Adrenal gland (tissue), 12 donors: Measurements from ENCODE around the gene IL1RAPL2. TPM values are rescaled to one million over a fixed set of nuclear protein-coding genes. Genes with fewer than 3 reads are reported as not detected.

Experiments
- DNase-seq, 7 donors: peaks; one replicate each; pipeline ENCODE4 v3.0.0-alpha.2; 2019 to 2020
- H3K27ac ChIP-seq, 5 donors: fragments of 200-600 bp; sonication (generic) in 4 of 5; 1 replicate in 3 of 5; 2 replicates in 2 of 5; pipeline versions ENCODE4 v1.5.1 to v1.8.0; 2016 to 2020; ENCODE audit warnings: mild to moderate bottlenecking in 1 of 5
- H3K27me3 ChIP-seq: fragments of 200-600 bp; 2 replicates; pipeline ENCODE4 v1.8.0; 2021
- H3K36me3 ChIP-seq, 2 donors: fragments of 200-600 bp; replicated peaks in 1 of 2; 1 replicate in 1 of 2; 2 replicates in 1 of 2; pipeline versions ENCODE4 v1.5.1 to v1.8.0; 2018 to 2022
- H3K4me1 ChIP-seq, 2 donors: fragments of 200-600 bp; replicated peaks in 1 of 2; 1 replicate in 1 of 2; 2 replicates in 1 of 2; pipeline versions ENCODE4 v1.5.1 to v1.8.0; 2018 to 2021
- H3K4me3 ChIP-seq, 4 donors: fragments of 200-600 bp; sonication (generic) in 3 of 4; one replicate each; pipeline ENCODE4 v1.5.1; 2016 to 2018
- H3K9me3 ChIP-seq, 3 donors: fragments of 200-600 bp; sonication (generic) in 1 of 3; replicated peaks in 1 of 3; 1 replicate in 2 of 3; 2 replicates in 1 of 3; pipeline versions ENCODE4 v1.5.1 to v1.8.0; 2016 to 2021
- POLR2A ChIP-seq, 2 donors: fragments of 450-650 bp; IDR thresholded peaks; one replicate each; pipeline ENCODE4 v1.6.1; 2017; ENCODE audit warnings: antibody characterized with exemption in 2 of 2, mild to moderate bottlenecking in 2 of 2, moderate library complexity in 1 of 2
- WGBS, 4 donors: extraction: QIAGEN DNeasy Blood & Tissue Kit in 2 of 4; methylation state at CpG; one replicate each; pipeline versions ENCODE4 v1.1.5 to v1.1.7; 2013 to 2017; 5-methylcytosine and 5-hydroxymethylcytosine counted together
- intact Hi-C, 2 donors: fragments of 100-400 bp; cut with DNase I; formaldehyde crosslinking; loops; one replicate each; pipeline versions ENCODE4 v1.14.1 to v1.15.0; 2022 to 2023
- polyA plus RNA-seq, 3 donors: library from polyadenylated mRNA; stranded (reverse); fragments of 200-250 nt in 2 of 3; fragments of 350-450 nt in 1 of 3; fragmentation: Illumina TruSeq in 1 of 3; extraction: RNeasy Lipid Tissue Mini Kit (QIAGEN cat#74804) in 1 of 3; gene quantifications; one replicate each; pipeline ENCODE4 v1.2.3, GENCODE V29; 2013 to 2014
- total RNA-seq, 9 donors: library from RNA; depleted of rRNA in 4 of 9; stranded (reverse); fragments of >200 nt in 4 of 9; fragments of 120-200 nt in 1 of 9; fragmentation: NEBNext Ultra II Directional in 1 of 9; extraction: Animal tissue kit (Norgen Biotek cat#: 25700) in 1 of 9; gene quantifications; one replicate each; pipeline versions ENCODE4 v1.1.0 to v1.2.4, GENCODE V29; 2013 to 2023
- TF ChIP-seq, protein P1 (sequence below), 6 experiments: fragments of 450-650 bp in 4 of 6; fragments of 200-600 bp in 2 of 6; sonication (generic) in 1 of 6; IDR thresholded peaks; 1 replicate in 5 of 6; 2 replicates in 1 of 6; pipeline versions ENCODE4 v1.5.1 to v1.8.0; 2016 to 2021; ENCODE audit warnings: antibody characterized with exemption in 6 of 6, mild to moderate bottlenecking in 2 of 6, moderate library complexity in 1 of 6
- donor health status: healthy with polysubstance abuse.
- donor health status: Bipolar disorder and iron deficiency.
- donor health status: DM: yes; HTN: yes; CAD: no.
- donor health status: DM: no; HTN: no; CAD: no.
- donor health status: DM: no; HTN: no; CAD: no.
- donor health status: DM: yes; HTN: yes; CAD: no.

IL1RAPL2 gene
- total and polyA plus RNA-seq, 12 donors, result 0.27 to 8.4 (median 0.64) TPM; not detected in 5

GRCh38 chrX:105267167-105267566, 701.2 kb downstream of the IL1RAPL2 start:
- intact Hi-C loops, result no loop called here
- H3K9me3 ChIP-seq, result no peaks in the 10 kb centered on the region
- no peaks in the 10 kb centered on the region for H3K36me3 ChIP-seq
- H3K27ac ChIP-seq, result no peak overlapping the region
- no peak overlapping the region for H3K4me3 ChIP-seq
- H3K4me1 ChIP-seq, result no peaks in the 10 kb centered on the region
- TF ChIP-seq, protein P1, sequence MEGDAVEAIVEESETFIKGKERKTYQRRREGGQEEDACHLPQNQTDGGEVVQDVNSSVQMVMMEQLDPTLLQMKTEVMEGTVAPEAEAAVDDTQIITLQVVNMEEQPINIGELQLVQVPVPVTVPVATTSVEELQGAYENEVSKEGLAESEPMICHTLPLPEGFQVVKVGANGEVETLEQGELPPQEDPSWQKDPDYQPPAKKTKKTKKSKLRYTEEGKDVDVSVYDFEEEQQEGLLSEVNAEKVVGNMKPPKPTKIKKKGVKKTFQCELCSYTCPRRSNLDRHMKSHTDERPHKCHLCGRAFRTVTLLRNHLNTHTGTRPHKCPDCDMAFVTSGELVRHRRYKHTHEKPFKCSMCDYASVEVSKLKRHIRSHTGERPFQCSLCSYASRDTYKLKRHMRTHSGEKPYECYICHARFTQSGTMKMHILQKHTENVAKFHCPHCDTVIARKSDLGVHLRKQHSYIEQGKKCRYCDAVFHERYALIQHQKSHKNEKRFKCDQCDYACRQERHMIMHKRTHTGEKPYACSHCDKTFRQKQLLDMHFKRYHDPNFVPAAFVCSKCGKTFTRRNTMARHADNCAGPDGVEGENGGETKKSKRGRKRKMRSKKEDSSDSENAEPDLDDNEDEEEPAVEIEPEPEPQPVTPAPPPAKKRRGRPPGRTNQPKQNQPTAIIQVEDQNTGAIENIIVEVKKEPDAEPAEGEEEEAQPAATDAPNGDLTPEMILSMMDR (IDR thresholded peaks at IDR 0.05), result no peak
- TF ChIP-seq POLR2A (IDR thresholded peaks at IDR 0.05), result no peak
- H3K27me3 ChIP-seq, result peaks cover 15% of the 10 kb centered on the region
- no peak for DNase-seq
- WGBS, 4 donors, result 50 to 64% (median 59%) methylated on average over 2 of the region's 2 CpGs

DNA sequence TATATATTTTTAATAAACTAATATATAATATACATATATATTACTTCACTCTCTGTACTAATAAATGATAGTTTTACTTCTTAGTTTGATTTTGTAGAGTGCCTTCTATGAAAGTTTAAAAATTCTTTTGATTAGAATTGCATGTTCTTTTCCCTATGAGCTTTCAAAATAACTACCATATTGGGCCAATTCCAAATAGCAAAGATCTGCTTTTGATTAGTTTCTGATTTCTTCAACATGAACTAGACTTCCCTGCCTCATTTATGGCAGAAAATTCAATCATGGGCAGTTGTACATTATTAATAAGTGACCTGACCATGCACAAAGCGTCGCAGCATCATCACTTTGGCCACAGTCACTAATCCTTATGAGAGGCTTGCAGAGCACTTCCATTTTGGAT, 703.4 kb downstream of the IL1RAPL2 start:
- H3K9me3 ChIP-seq, result no peaks in the 10 kb centered on the region
- WGBS, 4 donors, result 76 to 100% (median 94%) methylated on average over 2 of the region's 2 CpGs
- H3K4me3 ChIP-seq, result no peak overlapping the region
- no peak for DNase-seq
- no peak overlapping the region for H3K27ac ChIP-seq
- no peaks in the 10 kb centered on the region for H3K4me1 ChIP-seq
- H3K27me3 ChIP-seq, result peaks cover 10% of the 10 kb centered on the region
- TF ChIP-seq, protein P1 (IDR thresholded peaks at IDR 0.05), result no peak
- no peak for TF ChIP-seq POLR2A (IDR thresholded peaks at IDR 0.05)
- intact Hi-C loops, result no loop called here
- H3K36me3 ChIP-seq, result no peaks in the 10 kb centered on the region

DNA sequence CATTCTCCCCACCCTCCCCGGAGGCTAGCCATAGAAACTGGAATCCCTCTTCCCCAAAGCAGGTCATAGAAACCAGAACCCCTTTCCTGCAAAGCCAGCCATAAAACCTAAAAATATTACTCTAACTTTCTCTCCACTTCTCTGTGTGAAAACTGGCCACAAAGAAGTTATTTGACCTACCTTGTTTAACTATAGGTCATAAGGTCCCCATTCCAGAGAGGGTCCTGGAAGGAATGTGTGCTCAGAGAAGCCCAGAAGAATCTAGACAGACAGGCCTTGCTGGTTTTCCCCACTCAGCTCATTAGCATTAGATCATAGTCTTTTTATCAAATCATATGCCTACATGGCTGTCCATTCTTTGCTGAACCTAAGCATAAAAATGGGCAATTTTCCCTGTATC, 707.3 kb downstream of the IL1RAPL2 start:
- WGBS, 4 donors, result 54 to 89% (median 81%) methylated on average over 1 of the region's 1 CpG
- no peaks in the 10 kb centered on the region for H3K36me3 ChIP-seq
- DNase-seq, result no peak
- H3K4me1 ChIP-seq, result no peaks in the 10 kb centered on the region
- no peaks in the 10 kb centered on the region for H3K9me3 ChIP-seq
- H3K4me3 ChIP-seq, result no peak overlapping the region
- H3K27me3 ChIP-seq, result peaks cover 4% of the 10 kb centered on the region
- TF ChIP-seq POLR2A (IDR thresholded peaks at IDR 0.05), result no peak
- TF ChIP-seq, protein P1 (IDR thresholded peaks at IDR 0.05), result no peak
- H3K27ac ChIP-seq, result no peak overlapping the region
- intact Hi-C loops, result no loop called here

- no peak for DNase-seq
- Histone ChIP-seq H3K36me3 (no peaks in the 10 kb centered on the region), H3K27ac (no peak overlapping the region), H3K4me1 (no peaks in the 10 kb centered on the region), H3K9me3 (no peaks in the 10 kb centered on the region), H3K27me3 (peaks cover 5% of the 10 kb centered on the region), H3K4me3 (no peak overlapping the region)
- TF ChIP-seq POLR2A (IDR thresholded peaks at IDR 0.05), result no peak
- TF ChIP-seq, protein P1 (IDR thresholded peaks at IDR 0.05), result no peak
- intact Hi-C loops, result no loop called here
- WGBS, 4 donors, result 71 to 96% (median 81%) methylated on average over 2 of the region's 2 CpGs
These were observed 708.1 kb downstream of the IL1RAPL2 start for GRCh38 chrX:105274091-105274490.
